H9 (cell line): ENCODE results near the gene ECE1. TPM values are rescaled to one million over a fixed set of nuclear protein-coding genes. Genes with fewer than 3 reads are reported as not detected.

Source experiments
- DNase-seq: peaks from one replicate; pipeline ENCODE4 v3.0.0-alpha.2; 2017
- H2AFZ ChIP-seq: one replicate; pipeline ENCODE4 v1.6.1; 2013; ENCODE audit warnings: mild to moderate bottlenecking, low read length, control low read depth, moderate library complexity
- H2AK5ac ChIP-seq: 2 replicates; pipeline ENCODE4 v1.6.1; 2013; ENCODE audit warnings: low read length, control low read depth, mixed read lengths; ENCODE audit not compliant: insufficient read length
- H2BK120ac ChIP-seq: one replicate; pipeline ENCODE4 v1.6.1; 2013; ENCODE audit warnings: low read depth, mild to moderate bottlenecking, low read length, control low read depth, inconsistent platforms; ENCODE audit not compliant: poor library complexity, severe bottlenecking
- H2BK12ac ChIP-seq: 2 replicates; pipeline ENCODE4 v1.6.1; 2013; ENCODE audit warnings: low read length, control low read depth, mixed read lengths, low read depth; ENCODE audit not compliant: insufficient read length
- H2BK15ac ChIP-seq: 2 replicates; pipeline ENCODE4 v1.6.1; 2013; ENCODE audit warnings: low read depth, low read length, control low read depth
- H2BK20ac ChIP-seq: one replicate; pipeline ENCODE4 v1.6.1; 2013; ENCODE audit warnings: low read depth, mild to moderate bottlenecking, low read length, control low read depth, inconsistent platforms; ENCODE audit not compliant: poor library complexity, severe bottlenecking
- H2BK5ac ChIP-seq: 2 replicates; pipeline ENCODE4 v1.6.1; 2013; ENCODE audit warnings: low read length, control low read depth, mixed read lengths; ENCODE audit not compliant: insufficient read length
- H3K14ac ChIP-seq: 2 replicates; pipeline ENCODE4 v1.6.1; 2013; ENCODE audit warnings: low read length, control low read depth; ENCODE audit not compliant: insufficient read depth
- H3K18ac ChIP-seq: 2 replicates; pipeline ENCODE4 v1.6.1; 2013; ENCODE audit warnings: low read depth, mild to moderate bottlenecking, mixed read lengths, low read length, control low read depth; ENCODE audit not compliant: insufficient read length
- H3K23ac ChIP-seq: 2 replicates; pipeline ENCODE4 v1.6.1; 2013; ENCODE audit warnings: low read length, control low read depth, mixed read lengths, low read depth; ENCODE audit not compliant: insufficient read length
- H3K23me2 ChIP-seq: 2 replicates; pipeline ENCODE4 v1.6.1; 2013; ENCODE audit warnings: low read depth, mild to moderate bottlenecking, mixed read lengths, low read length, control low read depth; ENCODE audit not compliant: insufficient read length, poor library complexity, severe bottlenecking
- H3K27ac ChIP-seq: 2 replicates; pipeline ENCODE4 v1.5.1; 2013; ENCODE audit warnings: low read length, control low read depth, mixed read lengths, low read depth; ENCODE audit not compliant: insufficient read length
- H3K27me3 ChIP-seq: 2 replicates; pipeline ENCODE4 v1.6.1; 2013; ENCODE audit warnings: low read length, control low read depth, inconsistent platforms; ENCODE audit not compliant: insufficient read depth
- H3K4ac ChIP-seq: 2 replicates; pipeline ENCODE4 v1.6.1; 2013; ENCODE audit warnings: low read depth, mild to moderate bottlenecking, control low read depth, inconsistent platforms, low read length, moderate library complexity
- H3K4me1 ChIP-seq: 2 replicates; pipeline ENCODE4 v1.6.1; 2013; ENCODE audit warnings: low read length, control low read depth, inconsistent platforms; ENCODE audit not compliant: insufficient read depth
- H3K4me2 ChIP-seq: 2 replicates; pipeline ENCODE4 v1.6.1; 2013; ENCODE audit warnings: low read length, control low read depth, mixed read lengths; ENCODE audit not compliant: insufficient read length, insufficient read depth
- H3K56ac ChIP-seq: 2 replicates; pipeline ENCODE4 v1.6.1; 2013; ENCODE audit warnings: low read depth, mild to moderate bottlenecking, mixed read lengths, low read length, control low read depth; ENCODE audit not compliant: insufficient read length
- H3K79me1 ChIP-seq: 2 replicates; pipeline ENCODE4 v1.6.1; 2013; ENCODE audit warnings: low read depth, mild to moderate bottlenecking, moderate library complexity, low read length, control low read depth, inconsistent platforms; ENCODE audit not compliant: insufficient read depth, poor library complexity, severe bottlenecking
- H3K79me2 ChIP-seq: 2 replicates; pipeline ENCODE4 v1.6.1; 2013; ENCODE audit warnings: low read length, control low read depth, inconsistent platforms; ENCODE audit not compliant: insufficient read depth
- H3K9ac ChIP-seq: 2 replicates; pipeline ENCODE4 v1.6.1; 2013; ENCODE audit warnings: low read length, control low read depth, mixed read lengths; ENCODE audit not compliant: insufficient read length; ENCODE audit errors: extremely low read depth
- H3K9me3 ChIP-seq: one replicate; pipeline ENCODE4 v1.6.1; 2013; ENCODE audit warnings: low read depth, low read length, inconsistent platforms; ENCODE audit not compliant: control insufficient read depth
- H3T11ph ChIP-seq: one replicate; pipeline ENCODE4 v1.6.1; 2013; ENCODE audit warnings: mild to moderate bottlenecking, low read length, control low read depth, inconsistent platforms
- H4K20me1 ChIP-seq: one replicate; pipeline ENCODE4 v1.6.1; 2013; ENCODE audit not compliant: control insufficient read depth, insufficient read length, insufficient read depth
- H4K5ac ChIP-seq: 2 replicates; pipeline ENCODE4 v1.6.1; 2013; ENCODE audit warnings: low read depth, mild to moderate bottlenecking, mixed read lengths, low read length, control low read depth; ENCODE audit not compliant: insufficient read length
- H4K8ac ChIP-seq: replicated peaks from 2 replicates; pipeline ENCODE4 v1.6.1; 2013; ENCODE audit warnings: low read length, control low read depth, mixed read lengths, low read depth; ENCODE audit not compliant: insufficient read length
- H4K91ac ChIP-seq: 2 replicates; pipeline ENCODE4 v1.6.1; 2013; ENCODE audit warnings: low read depth, mild to moderate bottlenecking, moderate library complexity, mixed read lengths, low read length, control low read depth; ENCODE audit not compliant: insufficient read length
- H3K27ac Mint-ChIP-seq, 3 experiments: 2 replicates in 2 of 3; 3 replicates in 1 of 3; pipeline ENCODE4 v1.8.0; 2020 to 2021; ENCODE audit warnings: mixed read lengths in 3 of 3, mild to moderate bottlenecking in 1 of 3, moderate library complexity in 1 of 3
- H3K27me3 Mint-ChIP-seq: 2 replicates; pipeline ENCODE4 v1.8.0; 2021; ENCODE audit warnings: low read depth, mild to moderate bottlenecking, moderate library complexity, mixed read lengths
- H3K36me3 Mint-ChIP-seq, 3 experiments: 2 replicates in 2 of 3; 3 replicates in 1 of 3; pipeline ENCODE4 v1.8.0; 2020 to 2021; ENCODE audit warnings: low read depth in 3 of 3, mixed read lengths in 3 of 3; ENCODE audit not compliant: insufficient read depth in 1 of 3
- H3K4me1 Mint-ChIP-seq, 2 experiments: 2 replicates each; pipeline ENCODE4 v1.8.0; 2020; ENCODE audit warnings: mixed read lengths in 2 of 2
- H3K4me3 Mint-ChIP-seq, 2 experiments: 2 replicates in 1 of 2; 3 replicates in 1 of 2; pipeline ENCODE4 v1.8.0; 2020 to 2021; ENCODE audit warnings: mild to moderate bottlenecking in 2 of 2, mixed read lengths in 2 of 2, moderate library complexity in 1 of 2
- H3K9me3 Mint-ChIP-seq, 2 experiments: 2 replicates in 1 of 2; 3 replicates in 1 of 2; pipeline ENCODE4 v1.8.0; 2020; ENCODE audit warnings: mild to moderate bottlenecking in 2 of 2, mixed read lengths in 2 of 2, moderate library complexity in 1 of 2
- CTCF ChIP-seq: fragments of 200-600 bp; sonication (generic); conservative IDR thresholded peaks from 3 replicates; pipeline ENCODE4 v1.8.0; 2021; ENCODE audit warnings: antibody characterized with exemption, mild to moderate bottlenecking
- whole genome bisulfite sequencing: extraction: QIAGEN DNeasy Blood & Tissue Kit; methylation state at CpG from one replicate; pipeline ENCODE4 v1.1.7; 2013; ENCODE audit warnings: missing lambda C conversion rate, low lambda C conversion rate, mixed read lengths; ENCODE audit not compliant: insufficient read length; ENCODE audit errors: extremely low coverage; 5-methylcytosine and 5-hydroxymethylcytosine counted together
- total RNA-seq: library from RNA; stranded (reverse); gene quantifications from 2 replicates; pipeline ENCODE4 v1.2.1, GENCODE V29; 2021

ECE1 gene
- total RNA-seq, 1 experiment from 2014 or later, result 31.1 TPM

- H2BK20ac ChIP-seq, result no peak overlapping the region
- peaks cover 16 to 25% (median 18%) of the 10 kb centered on the region in 3 experiments for H3K36me3 Mint-ChIP-seq
- no peak overlapping the region for H2BK12ac ChIP-seq
- H3K79me2 ChIP-seq, result no peaks in the 10 kb centered on the region
- H3K23ac ChIP-seq, result no peak overlapping the region
- H3K27me3 ChIP-seq, result no peaks in the 10 kb centered on the region
- H2BK5ac ChIP-seq, result no peak overlapping the region
- H3K4me3 Mint-ChIP-seq, result no peak overlapping the region
- peaks cover 7 to 11% of the 10 kb centered on the region in 2 experiments for H3K4me1 Mint-ChIP-seq
- H3K27ac ChIP-seq, result no peak overlapping the region
- H3K56ac ChIP-seq, result no peak overlapping the region
- H3K9me3 ChIP-seq, result no peaks in the 10 kb centered on the region
- H3K4me2 ChIP-seq, result no peak overlapping the region
- H4K5ac ChIP-seq, result no peak overlapping the region
- no peak for TF ChIP-seq CTCF
- H2BK120ac ChIP-seq, result no peak overlapping the region
- no peak overlapping the region for H3K18ac ChIP-seq
- no peak overlapping the region for H4K91ac ChIP-seq
- H2BK15ac ChIP-seq, result no peak overlapping the region
- no peak overlapping the region for H2AK5ac ChIP-seq
- H3T11ph ChIP-seq, result no peak overlapping the region
- WGBS, result no CpG with 5 or more reads among the region's 7 CpGs
- DNase-seq, result no peak
- H4K20me1 ChIP-seq, result no peaks in the 10 kb centered on the region
- H3K23me2 ChIP-seq, result no peaks in the 10 kb centered on the region
- H3K4ac ChIP-seq, result no peak overlapping the region
- no peak overlapping the region; a peak in 1 of 7 replicates for H3K27ac Mint-ChIP-seq
- no peaks in the 10 kb centered on the region for H3K79me1 ChIP-seq
- H2AFZ ChIP-seq, result no peak overlapping the region
- H4K8ac ChIP-seq, result no peak overlapping the region
- H3K14ac ChIP-seq, result no peak overlapping the region
- no peak overlapping the region for H3K9ac ChIP-seq
- H3K27me3 Mint-ChIP-seq, result no peaks in the 10 kb centered on the region
- peaks cover 0 to 3% of the 10 kb centered on the region in 2 experiments; a peak in 2 of 5 replicates for H3K9me3 Mint-ChIP-seq
- H3K4me1 ChIP-seq, result no peaks in the 10 kb centered on the region
Observed at GRCh38 chr1:21269461-21270085, 20.7 kb downstream of the ECE1 start.
